Measurements from ENCODE around the gene KIAA0319L.

DNA sequence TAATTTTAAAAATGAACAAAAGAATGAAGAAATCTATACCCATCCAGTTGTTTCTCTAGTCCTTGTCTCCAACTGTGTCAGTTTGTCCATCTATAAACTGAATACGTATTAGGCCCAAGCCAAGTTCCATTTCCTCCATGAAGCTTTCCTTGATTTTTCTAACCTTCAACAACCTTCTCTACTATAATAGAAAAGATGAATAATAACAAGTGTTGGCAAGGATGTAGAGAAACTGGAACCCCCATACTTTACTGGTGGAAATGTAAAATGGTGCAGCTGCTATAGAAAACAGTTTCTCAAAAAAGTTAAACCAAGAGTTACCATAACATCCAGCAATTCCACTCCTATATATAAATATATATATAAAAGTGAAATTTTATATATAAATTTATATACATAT lies 10.6 kb downstream of the KIAA0319L start:
- TF ChIP-seq, protein P1, sequence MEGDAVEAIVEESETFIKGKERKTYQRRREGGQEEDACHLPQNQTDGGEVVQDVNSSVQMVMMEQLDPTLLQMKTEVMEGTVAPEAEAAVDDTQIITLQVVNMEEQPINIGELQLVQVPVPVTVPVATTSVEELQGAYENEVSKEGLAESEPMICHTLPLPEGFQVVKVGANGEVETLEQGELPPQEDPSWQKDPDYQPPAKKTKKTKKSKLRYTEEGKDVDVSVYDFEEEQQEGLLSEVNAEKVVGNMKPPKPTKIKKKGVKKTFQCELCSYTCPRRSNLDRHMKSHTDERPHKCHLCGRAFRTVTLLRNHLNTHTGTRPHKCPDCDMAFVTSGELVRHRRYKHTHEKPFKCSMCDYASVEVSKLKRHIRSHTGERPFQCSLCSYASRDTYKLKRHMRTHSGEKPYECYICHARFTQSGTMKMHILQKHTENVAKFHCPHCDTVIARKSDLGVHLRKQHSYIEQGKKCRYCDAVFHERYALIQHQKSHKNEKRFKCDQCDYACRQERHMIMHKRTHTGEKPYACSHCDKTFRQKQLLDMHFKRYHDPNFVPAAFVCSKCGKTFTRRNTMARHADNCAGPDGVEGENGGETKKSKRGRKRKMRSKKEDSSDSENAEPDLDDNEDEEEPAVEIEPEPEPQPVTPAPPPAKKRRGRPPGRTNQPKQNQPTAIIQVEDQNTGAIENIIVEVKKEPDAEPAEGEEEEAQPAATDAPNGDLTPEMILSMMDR (optimal IDR thresholded peaks at IDR 0.05 in 1 of 3, IDR thresholded peaks at IDR 0.05 in 1 of 3, conservative IDR thresholded peaks at IDR 0.05 in 1 of 3; ENCODE audit: extremely low read depth in 1 of 3, insufficient read depth in 2 of 3, low read length in 3 of 3) = no peak
- TF ChIP-seq EZH2 (IDR thresholded peaks at IDR 0.05; ENCODE audit: low read length) = no peak

Data from keratinocyte (primary cell).